Fibroblast of skin of abdomen (primary cell): ENCODE data around the gene AHCY.
"Not testable (repeated sequence)": the region's sequence is repeated elsewhere in the genome, so short reads cannot be mapped to it uniquely, and the experiment has no call there.

Source experiments
- DNase-seq: peaks from one replicate; pipeline ENCODE4 v3.0.0-alpha.2; 2013

Gene AHCY

GRCh38 chr20:34252431-34253086 is 50.6 kb downstream of the AHCY start:
- not testable (repeated sequence) for DNase-seq

DNA sequence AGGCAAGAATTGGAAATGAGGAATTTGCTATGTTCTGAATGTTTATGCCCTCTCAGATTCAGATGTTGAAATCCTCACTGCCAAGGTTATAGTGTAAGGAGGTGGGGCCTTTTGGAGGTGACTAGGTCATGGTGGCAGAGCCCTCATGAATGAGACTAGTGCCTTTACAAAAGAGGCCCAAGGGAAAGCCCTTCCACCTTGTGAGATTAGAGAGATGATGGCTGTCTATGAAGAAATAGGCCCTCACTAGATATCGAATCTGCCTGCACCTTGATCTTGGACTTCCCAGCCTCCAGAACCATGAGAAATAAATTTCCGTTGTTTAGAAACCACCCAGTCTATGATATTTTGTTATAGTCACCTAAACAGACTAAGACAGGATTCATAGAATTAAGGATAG is 51.5 kb downstream of the AHCY start:
- DNase-seq, result no peak

DNA sequence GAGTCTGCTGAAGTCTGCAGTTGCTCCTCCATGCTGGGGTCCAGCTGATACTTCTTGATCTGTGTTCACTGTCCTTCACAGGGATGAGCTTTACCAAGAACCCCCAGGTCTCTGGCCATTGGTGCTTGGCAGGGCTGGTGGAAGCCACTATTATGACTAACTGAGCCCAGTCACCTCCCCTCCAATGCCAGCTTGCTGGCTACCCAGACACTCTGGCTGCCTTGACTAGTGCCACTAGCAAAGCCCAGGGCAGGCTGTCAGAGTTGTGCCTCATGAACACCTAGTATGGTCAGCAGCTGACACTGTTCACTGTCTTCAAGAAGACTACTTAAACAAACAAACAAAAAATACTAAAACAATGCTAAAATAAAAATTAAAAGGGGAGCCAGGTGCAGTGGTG is 53.1 kb downstream of the AHCY start:
- DNase-seq, result no peak

GRCh38 chr20:34249291-34249690 is 53.9 kb downstream of the AHCY start:
- DNase-seq, result peak; percentile 65

GRCh38 chr20:34246126-34246626 is 57.0 kb downstream of the AHCY start:
- no peak for DNase-seq

GRCh38 chr20:34243377-34243776 is 59.8 kb downstream of the AHCY start:
- DNase-seq, result no peak

- no peak for DNase-seq
These were observed 60.3 kb downstream of the AHCY start for GRCh38 chr20:34242879-34243278.

DNA sequence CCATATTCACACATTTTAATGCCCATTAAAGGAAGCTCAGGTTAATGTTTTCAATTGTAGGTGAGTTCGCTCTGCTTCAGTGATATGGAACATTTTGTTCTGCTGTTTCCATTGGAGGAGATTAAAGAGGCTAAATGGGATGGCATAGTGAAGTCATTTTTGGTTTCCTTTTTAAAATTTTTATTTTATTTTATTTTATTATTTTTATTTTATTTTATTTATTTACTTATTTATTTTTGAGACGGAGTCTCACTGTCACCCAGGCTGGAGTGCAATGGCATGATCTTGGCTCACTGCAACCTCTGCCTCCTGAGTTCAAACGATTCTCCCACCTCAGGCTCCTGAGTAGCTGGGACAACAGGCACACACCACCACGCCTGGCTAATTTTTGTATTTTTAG is 61.1 kb downstream of the AHCY start:
- DNase-seq, result not testable (repeated sequence)

DNA sequence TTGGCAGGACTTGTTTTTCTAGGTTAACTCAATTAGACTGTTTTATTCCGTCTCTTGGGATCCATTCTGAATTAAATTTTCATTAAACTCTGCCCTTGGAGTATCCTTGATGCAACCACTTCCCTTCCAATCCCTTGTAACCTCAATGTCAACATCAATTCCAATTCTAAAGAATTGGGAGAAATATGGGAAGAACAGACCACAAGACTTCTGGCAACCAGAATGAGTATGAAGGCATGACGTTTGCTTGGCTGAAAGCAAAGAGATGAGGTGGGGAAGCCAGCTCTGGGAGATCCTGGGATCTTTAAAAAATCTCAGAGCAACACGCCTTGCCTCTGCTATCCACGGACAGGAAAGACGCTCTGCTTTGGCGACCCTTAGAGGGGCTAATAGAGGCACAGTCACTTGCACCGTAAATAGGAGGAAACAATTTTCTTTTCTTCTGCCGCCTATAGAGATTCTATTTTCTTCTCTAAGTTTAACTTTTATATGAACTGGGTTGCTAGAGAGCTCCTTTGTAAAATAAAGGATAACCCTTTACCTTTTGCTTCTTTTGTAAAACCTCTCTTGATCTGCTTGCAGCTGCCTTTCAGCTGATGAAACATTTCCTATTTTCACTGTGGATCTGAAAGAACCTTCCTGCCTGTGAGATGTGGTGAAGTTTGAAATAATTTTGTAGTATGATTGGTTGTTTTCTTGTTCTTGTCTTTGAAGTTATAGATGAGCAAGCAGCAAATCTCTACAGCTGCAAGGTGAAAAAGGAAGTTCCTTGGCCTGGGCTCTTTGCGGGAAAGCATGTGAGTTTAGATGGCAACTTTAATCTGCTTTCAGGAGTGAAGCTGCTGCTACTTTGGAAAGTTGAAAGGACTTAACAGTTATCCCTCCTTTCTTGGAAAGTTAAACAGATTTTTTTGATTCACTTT is 62.2 kb downstream of the AHCY start, which contains the start of gene ASIP:
TSS of gene ASIP (plus strand) at position 731 of the 923 bp plus-strand sequence. CDS start 18,952 bp downstream, outside the sequence.
- DNase-seq, result peak; percentile 74

GRCh38 chr20:34240121-34240520 is 63.0 kb downstream of the AHCY start:
- DNase-seq, result no peak

GRCh38 chr20:34237942-34238341 is 65.2 kb downstream of the AHCY start:
- no peak for DNase-seq

GRCh38 chr20:34235875-34236274 is 67.3 kb downstream of the AHCY start:
- no peak for DNase-seq

DNA sequence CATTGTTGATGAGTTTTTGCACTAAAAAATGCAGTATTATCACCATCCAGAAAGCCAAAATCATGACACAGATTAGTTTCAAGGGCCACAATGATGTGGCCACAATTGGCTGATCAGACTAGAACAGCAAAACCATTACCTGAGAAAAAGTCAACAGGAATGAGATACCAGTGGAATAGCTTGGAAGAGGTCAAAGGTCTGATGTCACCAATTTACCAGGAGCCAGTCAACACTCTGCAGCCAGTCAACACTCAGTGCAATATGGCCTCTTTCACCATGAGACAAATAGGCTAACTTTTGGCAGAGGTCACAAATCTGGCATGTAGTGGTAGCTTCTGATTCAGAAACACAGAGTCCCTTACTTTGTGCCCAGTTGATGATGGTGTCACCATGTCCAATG is 69.5 kb downstream of the AHCY start:
- no peak for DNase-seq

- no peak for DNase-seq
These were observed 70.6 kb downstream of the AHCY start for GRCh38 chr20:34232494-34233087.

GRCh38 chr20:34231634-34232033 is 71.5 kb downstream of the AHCY start:
- no peak for DNase-seq
